Activated CD4-positive, alpha-beta T cell treated with anti-CD3 and anti-CD28 coated beads for 48 hours (primary cell): ENCODE measurements around the gene LIPC.

Experiments
- DNase-seq: peaks from one replicate; pipeline ENCODE4 v3.0.0-alpha.2; 2020

LIPC gene

DNA sequence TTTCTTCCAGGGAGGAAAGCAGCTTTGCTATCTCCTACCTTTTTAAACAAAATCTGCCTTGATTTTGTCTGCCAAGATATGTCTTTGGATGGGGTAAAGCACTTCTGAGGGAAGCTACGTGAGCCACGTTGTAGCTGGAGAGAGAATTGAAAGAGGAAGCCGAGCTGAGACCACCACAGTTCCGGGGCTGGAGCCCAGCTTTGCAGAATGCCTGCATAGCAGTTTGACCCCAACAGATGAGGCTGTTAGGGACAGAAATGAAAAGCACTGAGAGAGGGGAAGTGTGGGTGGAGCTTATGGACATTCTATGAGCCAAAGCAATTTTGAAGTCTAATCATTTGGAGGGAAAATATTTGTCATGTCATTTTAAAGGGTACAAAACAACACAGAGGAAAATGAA lies 45.4 kb downstream of the LIPC start:
- no peak for DNase-seq

GRCh38 chr15:58478035-58478434 lies 46.2 kb downstream of the LIPC start:
- no peak for DNase-seq

DNA sequence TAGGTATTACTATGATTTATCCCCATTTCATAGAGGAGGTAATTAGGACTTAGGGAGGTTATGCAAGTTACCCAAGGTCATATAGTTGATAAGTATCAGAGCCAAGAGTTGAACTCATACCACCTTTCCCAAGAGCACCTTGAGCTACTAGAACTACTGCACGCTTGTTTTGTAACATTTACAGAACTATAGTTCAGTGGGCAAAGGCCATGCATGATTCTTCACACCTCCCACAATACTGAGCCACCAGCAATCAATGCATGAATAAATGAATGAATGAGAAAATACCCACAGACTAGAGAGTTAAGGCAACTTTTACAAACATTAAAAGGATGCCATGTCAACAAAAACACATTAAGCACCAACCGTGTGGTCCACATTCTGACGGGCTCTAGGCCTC lies 46.8 kb downstream of the LIPC start:
- no peak for DNase-seq

GRCh38 chr15:58479941-58480340 lies 48.1 kb downstream of the LIPC start:
- no peak for DNase-seq

DNA sequence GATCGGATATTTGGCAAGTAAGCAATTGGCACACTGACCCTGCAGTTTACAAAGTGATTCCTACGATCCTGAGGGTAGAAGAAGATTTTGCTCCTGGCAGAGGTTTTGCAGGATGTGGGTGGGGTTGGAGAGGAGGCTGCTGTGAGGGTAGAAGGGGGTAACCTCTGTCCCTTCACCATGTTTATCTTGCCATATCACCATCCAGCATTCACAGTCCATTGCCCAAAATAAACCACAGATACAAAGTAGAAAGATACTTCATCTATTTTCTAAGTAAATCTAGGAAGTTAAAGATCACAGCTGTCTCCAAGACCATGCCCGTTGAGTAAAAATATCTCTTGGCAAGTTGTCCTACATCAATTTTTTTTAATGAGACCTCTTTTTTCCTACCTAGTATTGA lies 51.6 kb downstream of the LIPC start:
- DNase-seq, result no peak

- DNase-seq, result no peak
Observed at GRCh38 chr15:58484791-58485600, 53.2 kb downstream of the LIPC start.

DNA sequence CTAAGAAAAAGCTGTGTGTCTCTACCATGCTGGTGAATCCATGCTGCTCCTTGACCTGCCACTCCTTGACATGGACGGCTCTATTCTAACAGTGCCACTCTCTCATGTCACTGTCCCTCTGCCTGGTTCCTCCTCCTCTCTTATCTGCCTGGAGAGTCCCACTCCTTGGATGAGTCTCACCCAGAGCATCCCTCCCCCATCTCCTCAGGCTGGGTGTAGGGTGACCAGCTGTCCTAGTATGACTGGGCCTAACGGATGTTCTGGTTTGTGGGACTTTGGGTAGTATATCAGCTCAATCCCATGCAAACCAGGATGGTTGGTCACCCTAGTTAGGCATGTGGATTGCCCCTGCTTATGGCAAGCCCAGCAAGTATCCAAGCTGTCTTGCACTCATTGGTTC lies 54.3 kb downstream of the LIPC start:
- no peak for DNase-seq

DNA sequence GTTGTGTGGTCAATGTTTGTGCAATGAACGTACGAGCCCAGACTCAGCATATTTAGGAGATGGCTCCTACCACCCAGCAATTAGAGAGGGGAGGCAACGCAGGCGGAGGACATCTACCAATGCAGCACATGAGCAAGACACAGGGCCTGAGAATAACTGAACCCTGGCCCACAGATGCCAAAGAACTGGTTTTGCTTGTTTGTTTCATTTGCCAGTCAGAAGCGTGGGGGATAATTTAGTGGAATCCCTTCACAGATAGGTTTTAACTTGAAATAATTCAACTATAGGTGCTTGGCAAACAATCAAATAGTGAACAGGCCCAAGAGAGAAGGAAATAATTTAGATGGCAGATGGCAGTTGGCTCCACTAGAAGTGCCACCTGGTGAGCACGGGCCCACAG lies 54.8 kb downstream of the LIPC start:
- DNase-seq, result no peak

DNA sequence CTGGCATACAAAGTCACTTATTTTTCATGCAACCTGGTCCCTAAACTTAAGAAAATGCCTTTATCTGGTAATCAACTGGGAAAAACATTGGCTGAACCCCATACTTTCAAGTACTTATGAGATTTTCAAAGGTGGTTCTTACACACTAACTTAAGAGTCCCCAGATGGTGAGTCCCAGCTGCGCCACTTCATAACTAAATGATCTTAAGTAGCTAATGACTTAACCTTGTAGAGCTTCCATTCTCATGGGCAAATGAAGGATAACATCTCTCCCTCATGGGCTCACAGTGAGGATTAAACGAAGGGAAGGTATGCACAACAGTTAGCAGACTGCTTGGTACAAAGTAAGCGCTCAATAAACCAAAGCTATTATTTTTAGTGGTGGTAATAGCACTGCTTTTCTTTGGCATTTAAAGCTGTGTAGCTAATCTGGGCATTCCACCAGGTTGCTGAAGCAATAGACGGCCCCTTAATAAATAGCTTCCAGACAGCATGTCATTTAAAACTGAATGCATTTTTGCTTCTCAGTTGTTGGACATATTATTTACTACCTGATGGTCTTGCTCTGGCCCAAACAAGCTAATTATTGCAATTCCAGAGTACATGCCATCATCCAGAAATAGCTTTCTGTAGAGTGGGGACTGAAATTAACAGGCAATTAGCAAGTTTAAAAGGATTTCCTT lies 55.4 kb downstream of the LIPC start:
- no peak for DNase-seq

DNA sequence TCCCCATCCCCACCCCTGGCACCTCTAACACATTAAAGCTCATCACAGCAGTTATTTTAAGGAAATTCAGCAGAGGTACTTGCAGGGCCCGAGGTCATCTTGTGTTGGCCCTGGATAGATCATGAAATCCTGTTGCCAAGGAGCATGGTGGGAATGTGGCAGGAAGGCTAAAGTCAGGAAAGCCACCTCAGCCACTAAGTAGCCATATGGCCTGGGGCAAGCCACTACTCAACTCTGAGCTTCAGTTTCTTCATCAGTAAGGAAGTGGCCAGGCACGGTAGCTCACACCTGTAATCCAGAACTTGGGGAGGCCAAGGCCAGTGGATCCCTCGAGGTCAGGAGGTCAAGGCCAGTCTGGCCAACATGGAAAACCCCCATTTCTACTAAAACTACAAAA lies 55.9 kb downstream of the LIPC start:
- DNase-seq, result no peak

GRCh38 chr15:58489289-58490085 lies 57.7 kb downstream of the LIPC start:
- DNase-seq, result no peak

DNA sequence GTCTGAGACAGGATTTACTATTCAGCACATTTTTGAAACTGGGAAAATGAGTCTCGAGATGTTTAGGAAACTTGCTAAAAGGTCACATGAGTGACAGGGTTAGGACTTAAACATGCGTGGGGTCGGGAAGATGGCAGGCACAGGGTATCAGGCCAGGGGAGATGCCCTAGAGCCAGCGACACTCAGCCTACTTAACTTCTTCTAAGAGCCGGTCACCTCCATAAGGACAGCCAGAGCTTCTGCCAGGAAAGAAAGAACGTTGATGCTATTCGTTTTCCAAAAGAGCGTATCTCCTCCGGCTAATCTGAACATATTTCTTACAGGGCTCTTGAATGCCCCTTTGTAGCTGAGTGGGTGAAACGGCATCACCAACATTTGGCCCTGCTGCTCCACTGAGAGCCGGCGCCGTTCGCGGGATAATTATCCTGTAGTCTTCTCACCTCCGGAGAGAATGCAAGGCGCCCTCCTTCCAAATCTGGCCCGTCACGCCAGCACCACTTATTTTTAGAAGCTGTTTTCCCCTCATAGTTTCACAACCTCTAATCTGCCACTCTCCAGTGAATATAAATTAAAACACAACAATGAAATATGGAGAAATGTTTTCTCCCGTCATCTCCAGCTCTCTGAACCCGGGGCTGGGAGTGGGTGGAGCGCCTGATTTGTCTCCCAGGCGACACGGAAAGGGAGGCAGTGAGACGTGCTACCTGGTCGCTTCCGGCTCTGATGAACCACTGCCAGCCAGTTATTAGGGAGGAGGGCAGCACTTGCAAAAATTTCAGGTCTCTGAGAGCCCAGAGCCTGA lies 58.5 kb downstream of the LIPC start:
- no peak for DNase-seq

DNA sequence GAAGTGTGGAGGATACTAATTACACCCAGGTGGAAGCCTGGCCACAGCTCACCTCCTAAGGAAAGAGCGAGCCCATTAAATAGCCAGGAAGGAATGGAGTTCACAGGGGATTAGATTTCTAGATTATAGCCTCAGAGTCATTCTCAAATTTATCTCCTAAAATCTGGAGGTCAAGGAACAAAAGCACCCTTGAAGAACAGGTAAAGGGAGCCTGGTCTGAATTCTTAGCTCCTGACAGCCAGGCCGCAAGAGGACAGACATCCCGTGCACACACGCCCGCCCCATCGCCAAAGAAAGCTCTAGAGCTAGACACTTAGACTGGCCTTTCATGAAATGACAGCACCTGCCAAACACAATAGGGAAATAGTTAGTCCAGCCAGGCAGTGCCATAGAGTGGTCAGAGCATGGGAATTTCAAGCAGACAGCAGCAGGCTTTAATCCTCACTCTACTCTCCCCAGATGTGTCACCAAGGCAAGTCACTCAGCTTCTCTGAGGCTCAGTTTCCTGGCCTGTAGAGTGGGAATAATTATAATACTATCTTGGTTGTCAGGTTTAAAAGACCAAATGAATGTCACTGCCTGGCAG lies 59.2 kb downstream of the LIPC start:
- no peak for DNase-seq

GRCh38 chr15:58491499-58492202 lies 59.9 kb downstream of the LIPC start:
- DNase-seq, result no peak

GRCh38 chr15:58492661-58493397 lies 61.0 kb downstream of the LIPC start:
- DNase-seq, result no peak

DNA sequence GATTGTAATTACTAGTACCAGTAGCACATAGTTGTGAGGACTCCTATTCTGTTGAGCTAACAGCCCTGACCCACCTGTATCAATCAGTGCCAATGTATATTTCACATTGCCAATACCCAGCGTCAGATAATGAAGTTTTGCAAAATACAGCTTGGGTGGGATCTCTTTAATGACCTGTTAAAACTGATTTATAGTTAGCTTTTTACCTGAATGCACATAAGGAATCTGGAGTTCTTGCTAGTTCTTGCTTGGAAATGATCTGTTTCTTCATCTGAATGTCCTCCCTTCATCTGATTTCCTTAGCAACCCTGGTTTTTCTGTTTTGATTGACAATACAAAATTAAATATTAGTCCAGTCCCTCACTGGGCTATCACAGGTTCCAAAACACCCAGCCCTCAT lies 62.8 kb downstream of the LIPC start:
- no peak for DNase-seq

DNA sequence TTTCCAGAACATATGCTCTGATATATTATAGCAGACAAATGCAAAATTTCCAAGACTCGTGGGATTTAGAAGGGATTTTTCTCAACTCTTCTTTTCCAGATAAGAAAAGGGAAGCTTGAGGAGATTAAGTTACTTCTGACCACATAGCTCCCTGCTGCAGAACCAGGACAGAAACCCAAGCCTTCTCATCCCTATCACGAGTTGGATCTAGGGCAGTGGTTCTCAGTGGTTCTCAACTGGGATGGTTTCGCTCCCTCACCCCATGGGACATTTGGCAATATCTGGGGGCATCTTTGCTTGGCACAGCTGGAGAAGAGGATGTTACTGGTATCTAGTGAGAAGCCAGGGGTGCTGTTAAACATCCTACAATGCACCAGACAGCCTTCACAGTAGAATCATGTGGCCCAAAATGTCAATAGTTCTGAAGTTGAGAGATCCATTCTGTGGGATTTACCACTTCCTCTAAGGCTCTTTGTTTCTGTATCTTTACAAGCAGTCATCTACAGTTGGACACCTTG lies 64.2 kb downstream of the LIPC start:
- DNase-seq, result no peak

DNA sequence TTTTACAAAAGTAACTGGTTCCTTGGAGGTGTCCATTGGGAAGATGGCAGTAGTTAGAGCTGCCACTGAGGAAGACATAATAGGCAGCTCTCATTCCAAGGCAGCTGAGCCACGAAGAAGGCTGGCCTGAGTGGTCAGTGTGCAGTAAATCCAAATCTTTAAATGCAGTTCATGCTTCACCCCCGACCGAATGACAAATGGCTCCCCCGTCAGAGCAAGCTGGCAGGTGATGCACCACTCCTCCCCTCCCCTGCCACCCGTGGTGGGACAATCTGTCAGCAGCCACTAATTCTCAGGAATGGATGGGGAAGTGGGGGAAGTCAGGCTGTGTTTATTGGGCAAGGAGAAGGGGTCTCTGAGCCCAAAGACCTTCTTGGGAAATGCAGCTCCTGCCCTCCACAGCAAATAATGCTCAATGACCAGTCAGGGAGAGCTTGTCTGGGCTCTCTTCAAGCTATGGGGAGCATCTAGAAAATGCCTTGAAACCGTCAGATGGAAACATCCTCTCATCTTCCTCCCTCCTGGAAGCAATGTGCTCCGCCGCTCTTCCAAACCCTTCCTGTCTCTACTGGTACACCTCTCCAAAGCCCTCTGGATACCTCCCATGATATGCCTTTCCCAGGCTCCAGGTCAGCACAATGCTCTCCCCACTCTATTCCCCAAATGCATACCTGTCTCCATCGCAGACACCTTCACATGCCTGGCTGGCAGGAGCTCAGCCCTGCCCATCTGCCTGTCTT lies 65.4 kb downstream of the LIPC start:
- no peak for DNase-seq

- no peak for DNase-seq
Observed at GRCh38 chr15:58498821-58499580, 67.2 kb downstream of the LIPC start.
